GM19238 (cell line): ENCODE results near the gene NMNAT3.
A peak's percentile ranks its signal among the peaks of the same experiment; 100 is the strongest.
"Not testable (repeated sequence)": the region's sequence is repeated elsewhere in the genome, so short reads cannot be mapped to it uniquely, and the experiment has no call there.

Source experiments
- DNase-seq: peaks from one replicate; pipeline ENCODE4 v3.0.0; 2011; ENCODE audit warnings: low spot score; ENCODE audit not compliant: insufficient read length

The NMNAT3 gene

GRCh38 chr3:139638518-139638917 is 39.3 kb downstream of the NMNAT3 start:
- DNase-seq: no peak

- DNase-seq: no peak
Measured at GRCh38 chr3:139636511-139636910, 41.3 kb downstream of the NMNAT3 start.

- DNase-seq: no peak
Measured at GRCh38 chr3:139634111-139634635, 43.6 kb downstream of the NMNAT3 start.

- no peak for DNase-seq
Measured at GRCh38 chr3:139633511-139633910, 44.3 kb downstream of the NMNAT3 start.

- no peak for DNase-seq
Measured at GRCh38 chr3:139630542-139630941, 47.2 kb downstream of the NMNAT3 start.

GRCh38 chr3:139629033-139629432 is 48.7 kb downstream of the NMNAT3 start:
- DNase-seq: peak; percentile 20

- DNase-seq: no peak
Measured at GRCh38 chr3:139627759-139628158, 50.0 kb downstream of the NMNAT3 start.

- DNase-seq: no peak
Measured at GRCh38 chr3:139620438-139620837, 57.3 kb downstream of the NMNAT3 start.

- DNase-seq: no peak
Measured at GRCh38 chr3:139619484-139619883, 58.3 kb downstream of the NMNAT3 start.

GRCh38 chr3:139617672-139618268 is 60.0 kb downstream of the NMNAT3 start:
- no peak for DNase-seq

- DNase-seq: no peak
Measured at GRCh38 chr3:139611528-139611927, 66.2 kb downstream of the NMNAT3 start.

- DNase-seq: no peak
Measured at GRCh38 chr3:139610886-139611285, 66.9 kb downstream of the NMNAT3 start.

GRCh38 chr3:139608924-139609323 is 68.8 kb downstream of the NMNAT3 start:
- no peak for DNase-seq

- DNase-seq: no peak
Measured at GRCh38 chr3:139608108-139608380, 69.7 kb downstream of the NMNAT3 start.

- DNase-seq: no peak
Measured at GRCh38 chr3:139607257-139608107, 70.3 kb downstream of the NMNAT3 start.

GRCh38 chr3:139602003-139602402 is 75.8 kb downstream of the NMNAT3 start:
- DNase-seq: no peak

- DNase-seq: no peak
Measured at GRCh38 chr3:139601191-139601961, 76.4 kb downstream of the NMNAT3 start.

- no peak for DNase-seq
Measured at GRCh38 chr3:139597947-139598346, 79.8 kb downstream of the NMNAT3 start.

- not testable (repeated sequence) for DNase-seq
Measured at GRCh38 chr3:139591186-139591585, 86.6 kb downstream of the NMNAT3 start.

GRCh38 chr3:139588450-139588849 is 89.3 kb downstream of the NMNAT3 start:
- no peak for DNase-seq

GRCh38 chr3:139587797-139588196 is 90.0 kb downstream of the NMNAT3 start:
- DNase-seq: no peak

- DNase-seq: peak; percentile 35
Measured at GRCh38 chr3:139586420-139587017, 91.3 kb downstream of the NMNAT3 start.
